Endothelial cell (in vitro differentiated cells): ENCODE data around the gene OR5A2. TPM values are rescaled to one million over a fixed set of nuclear protein-coding genes. Genes with fewer than 3 reads are reported as not detected.
"Not testable (repeated sequence)": the region's sequence is repeated elsewhere in the genome, so short reads cannot be mapped to it uniquely, and the experiment has no call there.

Experiments
- DNase-seq: peaks from one replicate; pipeline ENCODE4 v3.0.0; 2021; ENCODE audit warnings: low spot score
- H3K27ac Mint-ChIP-seq: one replicate; pipeline ENCODE4 v1.8.0; 2021; ENCODE audit warnings: mixed read lengths, inconsistent platforms; ENCODE audit not compliant: unreplicated experiment
- H3K27me3 Mint-ChIP-seq: one replicate; pipeline ENCODE4 v1.8.0; 2021; ENCODE audit warnings: mild to moderate bottlenecking, moderate library complexity, mixed read lengths, inconsistent platforms; ENCODE audit not compliant: unreplicated experiment
- H3K36me3 Mint-ChIP-seq: one replicate; pipeline ENCODE4 v1.8.0; 2021; ENCODE audit warnings: mild to moderate bottlenecking, low read depth, mixed read lengths, inconsistent platforms; ENCODE audit not compliant: unreplicated experiment
- H3K4me1 Mint-ChIP-seq: one replicate; pipeline ENCODE4 v1.8.0; 2021; ENCODE audit warnings: mild to moderate bottlenecking, mixed read lengths, inconsistent platforms; ENCODE audit not compliant: unreplicated experiment
- H3K4me3 Mint-ChIP-seq: one replicate; pipeline ENCODE4 v1.8.0; 2021; ENCODE audit warnings: mild to moderate bottlenecking, mixed read lengths, inconsistent platforms; ENCODE audit not compliant: unreplicated experiment
- H3K9me3 Mint-ChIP-seq: one replicate; pipeline ENCODE4 v1.8.0; 2021; ENCODE audit warnings: mixed read lengths, inconsistent platforms; ENCODE audit not compliant: unreplicated experiment
- CTCF ChIP-seq: fragments of 200-600 bp; sonication (generic); IDR thresholded peaks from one replicate; pipeline ENCODE4 v1.5.0; 2021; ENCODE audit warnings: antibody characterized with exemption; ENCODE audit not compliant: unreplicated experiment
- total RNA-seq: library from RNA; stranded (reverse); fragmentation: NEBNext Ultra II Directional; extraction: Animal tissue kit (Norgen Biotek cat#: 25700); gene quantifications from one replicate; pipeline ENCODE4 v1.2.1, GENCODE V29; 2021; ENCODE audit not compliant: unreplicated experiment

The OR5A2 gene
- total RNA-seq, 1 donor from 2014 or later = not detected

GRCh38 chr11:59459916-59460315 is 33.7 kb upstream of the OR5A2 start:
- TF ChIP-seq CTCF = no peak
- Mint-ChIP-seq H3K27ac (no peak overlapping the region), H3K4me3 (no peak overlapping the region), H3K27me3 (no peaks in the 10 kb centered on the region), H3K9me3 (no peaks in the 10 kb centered on the region), H3K36me3 (no peaks in the 10 kb centered on the region), H3K4me1 (no peaks in the 10 kb centered on the region)
- DNase-seq = no peak

GRCh38 chr11:59456661-59457060 is 30.4 kb upstream of the OR5A2 start, which contains the start of gene OR4D6:
TSS of gene OR4D6 (plus strand) at chr11:59456961. CDS start at chr11:59456961, 0 bp downstream.
- no peaks in the 10 kb centered on the region for H3K4me1 Mint-ChIP-seq
- H3K27me3 Mint-ChIP-seq = no peaks in the 10 kb centered on the region
- no peaks in the 10 kb centered on the region for H3K36me3 Mint-ChIP-seq
- H3K9me3 Mint-ChIP-seq = no peaks in the 10 kb centered on the region
- no peak for TF ChIP-seq CTCF
- H3K27ac Mint-ChIP-seq = no peak within 1 kb of the TSS
- no peak within 1 kb of the TSS for H3K4me3 Mint-ChIP-seq
- no peak for DNase-seq

- H3K4me1 Mint-ChIP-seq = no peaks in the 10 kb centered on the region
- no peak overlapping the region for H3K4me3 Mint-ChIP-seq
- TF ChIP-seq CTCF = no peak
- no peaks in the 10 kb centered on the region for H3K9me3 Mint-ChIP-seq
- H3K36me3 Mint-ChIP-seq = no peaks in the 10 kb centered on the region
- no peak for DNase-seq
- H3K27me3 Mint-ChIP-seq = no peaks in the 10 kb centered on the region
- no peak overlapping the region for H3K27ac Mint-ChIP-seq
Observed at GRCh38 chr11:59448484-59448883, 22.3 kb upstream of the OR5A2 start.

GRCh38 chr11:59445624-59446023 is 19.4 kb upstream of the OR5A2 start:
- H3K9me3 Mint-ChIP-seq, H3K36me3 Mint-ChIP-seq, H3K27ac Mint-ChIP-seq, H3K4me1 Mint-ChIP-seq, DNase-seq, H3K4me3 Mint-ChIP-seq, H3K27me3 Mint-ChIP-seq: not testable (repeated sequence)

GRCh38 chr11:59437770-59438169 is 11.6 kb upstream of the OR5A2 start:
- H3K27ac Mint-ChIP-seq = no peak overlapping the region
- no peak overlapping the region for H3K4me3 Mint-ChIP-seq
- H3K36me3 Mint-ChIP-seq = no peaks in the 10 kb centered on the region
- no peaks in the 10 kb centered on the region for H3K27me3 Mint-ChIP-seq
- no peaks in the 10 kb centered on the region for H3K4me1 Mint-ChIP-seq
- no peak for TF ChIP-seq CTCF
- H3K9me3 Mint-ChIP-seq = no peaks in the 10 kb centered on the region
- no peak for DNase-seq

GRCh38 chr11:59436169-59436568 is 10.0 kb upstream of the OR5A2 start, which contains the start of gene OR5A1:
TSS of gene OR5A1 (plus strand) at chr11:59436469. CDS start at chr11:59443169, 6,700 bp downstream.
- no peak within 1 kb of the TSS for H3K4me3 Mint-ChIP-seq
- H3K9me3 Mint-ChIP-seq = no peaks in the 10 kb centered on the region
- TF ChIP-seq CTCF = no peak
- no peak within 1 kb of the TSS for H3K27ac Mint-ChIP-seq
- DNase-seq = no peak
- H3K36me3 Mint-ChIP-seq = no peaks in the 10 kb centered on the region
- peaks cover 4% of the 10 kb centered on the region for H3K4me1 Mint-ChIP-seq
- H3K27me3 Mint-ChIP-seq = no peaks in the 10 kb centered on the region
